MM.1S (cell line): ENCODE data around the gene CDK8.
"Not testable (repeated sequence)": the region's sequence is repeated elsewhere in the genome, so short reads cannot be mapped to it uniquely, and the experiment has no call there.

Source experiments
- DNase-seq: peaks from one replicate; pipeline ENCODE4 v3.0.0-alpha.2; 2015
- H2AFZ ChIP-seq: fragments of 300-600 bp; sonication (generic); 2 replicates; pipeline ENCODE4 v1.6.0; 2016; ENCODE audit warnings: antibody characterized with exemption, low read length
- H3F3A ChIP-seq: fragments of 300-600 bp; sonication (generic); 2 replicates; pipeline ENCODE4 v1.6.1; 2016; ENCODE audit warnings: mild to moderate bottlenecking, antibody characterized with exemption, low read length, moderate library complexity, mixed read lengths; ENCODE audit not compliant: insufficient read depth
- H3K27ac ChIP-seq: fragments of 300-600 bp; sonication (generic); 2 replicates; pipeline ENCODE4 v1.5.1; 2016; ENCODE audit warnings: mild to moderate bottlenecking, low read length
- H3K27me3 ChIP-seq: fragments of 300-600 bp; sonication (generic); replicated peaks from 2 replicates; pipeline ENCODE4 v1.6.0; 2016; ENCODE audit warnings: low read length; ENCODE audit not compliant: insufficient read depth
- H3K36me3 ChIP-seq: fragments of 300-600 bp; sonication (generic); replicated peaks from 2 replicates; pipeline ENCODE4 v1.6.1; 2016; ENCODE audit warnings: mild to moderate bottlenecking, low read length, mixed read lengths; ENCODE audit not compliant: insufficient read depth
- H3K4me1 ChIP-seq: fragments of 300-600 bp; sonication (generic); 2 replicates; pipeline ENCODE4 v1.6.1; 2016; ENCODE audit warnings: low read length, mixed read lengths
- H3K4me2 ChIP-seq: fragments of 300-600 bp; sonication (generic); 2 replicates; pipeline ENCODE4 v1.6.0; 2016; ENCODE audit warnings: low read depth, low read length
- H3K4me3 ChIP-seq: fragments of 300-600 bp; sonication (generic); 2 replicates; pipeline ENCODE4 v1.5.1; 2016; ENCODE audit warnings: low read length, mixed read lengths
- H3K79me2 ChIP-seq: fragments of 300-600 bp; sonication (generic); 2 replicates; pipeline ENCODE4 v1.6.1; 2016; ENCODE audit warnings: mixed run types, low read length, mixed read lengths
- H3K9ac ChIP-seq: fragments of 300-600 bp; sonication (generic); 2 replicates; pipeline ENCODE4 v1.6.1; 2016; ENCODE audit warnings: low read length, mixed read lengths
- H3K9me2 ChIP-seq: fragments of 300-600 bp; sonication (generic); replicated peaks from 2 replicates; pipeline ENCODE4 v1.6.1; 2016; ENCODE audit warnings: mild to moderate bottlenecking, low read length, mixed read lengths; ENCODE audit not compliant: insufficient read depth
- H3K9me3 ChIP-seq: fragments of 300-600 bp; sonication (generic); replicated peaks from 2 replicates; pipeline ENCODE4 v1.6.1; 2016; ENCODE audit warnings: mild to moderate bottlenecking, low read length, mixed read lengths; ENCODE audit not compliant: insufficient read depth
- H4K20me1 ChIP-seq: fragments of 300-600 bp; sonication (generic); 2 replicates; pipeline ENCODE4 v1.6.1; 2016; ENCODE audit warnings: mild to moderate bottlenecking, low read length, moderate library complexity, mixed read lengths; ENCODE audit not compliant: insufficient read depth
- EZH2 ChIP-seq: fragments of 300-600 bp; sonication (generic); optimal IDR thresholded peaks from 2 replicates; pipeline ENCODE3; 2017; ENCODE audit warnings: low read depth, mild to moderate bottlenecking, antibody characterized with exemption, low read length, mixed read lengths
- EZH2phosphoT487 ChIP-seq: fragments of 300-600 bp; sonication (generic); IDR thresholded peaks from 2 replicates; pipeline ENCODE4 v1.6.1; 2018; ENCODE audit warnings: antibody characterized with exemption, low read length
- TF ChIP-seq, protein P1 (sequence below): fragments of 300-600 bp; sonication (generic); IDR thresholded peaks from 2 replicates; pipeline ENCODE4 v1.5.1; 2016; ENCODE audit warnings: antibody characterized with exemption, low read length, mixed read lengths

The CDK8 gene

DNA sequence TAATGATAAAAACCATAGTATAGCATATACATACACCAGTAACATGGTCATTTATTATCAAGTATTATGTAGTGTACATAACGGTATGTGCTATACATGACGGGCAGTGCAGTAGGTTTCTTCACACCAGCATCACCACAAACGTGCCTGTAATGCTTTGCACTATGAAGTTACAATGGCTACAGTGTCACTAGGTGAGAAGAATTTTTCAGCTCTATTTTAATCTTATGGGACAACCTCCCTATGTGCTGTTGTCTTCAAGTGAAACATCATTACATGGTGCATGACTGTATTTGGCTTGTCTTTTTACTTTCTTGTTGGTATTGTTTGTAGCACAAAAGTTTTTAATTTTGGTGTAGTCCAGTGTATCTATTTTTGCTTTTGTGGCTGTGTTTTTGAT is 18.7 kb downstream of the CDK8 start:
- DNase-seq: no peak
- no peaks in the 10 kb centered on the region for H4K20me1 ChIP-seq
- H2AFZ ChIP-seq: no peak overlapping the region
- peaks cover 36% of the 10 kb centered on the region for H3K79me2 ChIP-seq
- TF ChIP-seq, protein P1, sequence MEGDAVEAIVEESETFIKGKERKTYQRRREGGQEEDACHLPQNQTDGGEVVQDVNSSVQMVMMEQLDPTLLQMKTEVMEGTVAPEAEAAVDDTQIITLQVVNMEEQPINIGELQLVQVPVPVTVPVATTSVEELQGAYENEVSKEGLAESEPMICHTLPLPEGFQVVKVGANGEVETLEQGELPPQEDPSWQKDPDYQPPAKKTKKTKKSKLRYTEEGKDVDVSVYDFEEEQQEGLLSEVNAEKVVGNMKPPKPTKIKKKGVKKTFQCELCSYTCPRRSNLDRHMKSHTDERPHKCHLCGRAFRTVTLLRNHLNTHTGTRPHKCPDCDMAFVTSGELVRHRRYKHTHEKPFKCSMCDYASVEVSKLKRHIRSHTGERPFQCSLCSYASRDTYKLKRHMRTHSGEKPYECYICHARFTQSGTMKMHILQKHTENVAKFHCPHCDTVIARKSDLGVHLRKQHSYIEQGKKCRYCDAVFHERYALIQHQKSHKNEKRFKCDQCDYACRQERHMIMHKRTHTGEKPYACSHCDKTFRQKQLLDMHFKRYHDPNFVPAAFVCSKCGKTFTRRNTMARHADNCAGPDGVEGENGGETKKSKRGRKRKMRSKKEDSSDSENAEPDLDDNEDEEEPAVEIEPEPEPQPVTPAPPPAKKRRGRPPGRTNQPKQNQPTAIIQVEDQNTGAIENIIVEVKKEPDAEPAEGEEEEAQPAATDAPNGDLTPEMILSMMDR: no peak
- TF ChIP-seq EZH2 (no peak), EZH2phosphoT487 (no peak)
- no peaks in the 10 kb centered on the region for H3F3A ChIP-seq
- H3K9ac ChIP-seq: no peak overlapping the region
- no peaks in the 10 kb centered on the region for H3K9me3 ChIP-seq
- no peaks in the 10 kb centered on the region for H3K36me3 ChIP-seq
- H3K27me3 ChIP-seq: no peaks in the 10 kb centered on the region
- H3K4me1 ChIP-seq: no peaks in the 10 kb centered on the region
- H3K9me2 ChIP-seq: no peaks in the 10 kb centered on the region
- H3K4me2 ChIP-seq: no peak overlapping the region
- H3K4me3 ChIP-seq: no peak overlapping the region
- H3K27ac ChIP-seq: no peak overlapping the region

DNA sequence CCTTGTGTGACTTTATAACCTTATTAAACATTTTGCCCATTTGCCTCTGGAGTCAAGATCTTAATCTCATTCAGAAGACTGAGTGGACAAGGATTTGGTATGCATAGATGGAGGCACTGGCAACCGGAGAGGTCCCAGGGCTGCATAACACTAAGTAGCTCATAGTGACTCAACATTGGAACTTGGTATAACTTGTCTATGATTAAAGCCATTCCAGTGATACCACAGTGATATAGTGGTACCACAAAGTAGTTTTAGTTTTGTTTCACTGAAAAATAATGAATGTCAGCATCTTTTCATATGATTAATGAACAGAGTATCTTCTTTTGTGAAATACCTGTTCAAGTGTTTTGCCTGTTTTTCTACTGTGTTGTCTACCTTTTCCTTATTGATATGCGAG is 26.4 kb downstream of the CDK8 start:
- DNase-seq: no peak
- Histone ChIP-seq H3K27me3 (no peaks in the 10 kb centered on the region), H3K4me3 (no peak overlapping the region), H3K79me2 (peaks cover 5% of the 10 kb centered on the region; the same call in 1 of the 2 replicates), H2AFZ (no peak overlapping the region), H3K4me2 (no peak overlapping the region), H3K9me3 (no peaks in the 10 kb centered on the region), H3K9ac (no peak overlapping the region), H4K20me1 (no peaks in the 10 kb centered on the region), H3K4me1 (no peaks in the 10 kb centered on the region), H3K36me3 (no peaks in the 10 kb centered on the region), H3K9me2 (no peaks in the 10 kb centered on the region), H3F3A (no peaks in the 10 kb centered on the region), H3K27ac (no peak overlapping the region)
- TF ChIP-seq EZH2phosphoT487: no peak
- TF ChIP-seq, protein P1: no peak
- TF ChIP-seq EZH2: no peak

DNA sequence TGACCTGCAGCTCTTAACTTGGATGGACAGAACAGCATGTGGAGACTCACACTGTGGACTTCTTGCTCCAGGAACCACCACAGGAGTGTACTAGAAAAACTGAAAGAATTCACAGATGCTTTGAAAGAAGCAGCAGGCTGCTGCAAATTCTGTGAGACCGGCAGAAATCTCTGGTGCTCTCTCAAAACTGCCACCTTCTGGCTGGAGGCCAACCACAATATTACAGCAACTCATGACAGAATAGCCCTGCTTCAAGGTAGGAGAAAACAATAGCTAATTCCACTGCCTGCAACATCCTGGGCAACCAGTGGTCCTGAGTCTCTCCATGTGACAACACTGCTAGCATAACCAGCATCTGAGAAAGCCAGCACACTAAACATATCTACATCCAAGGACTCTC is 26.9 kb downstream of the CDK8 start:
- H3K4me1 ChIP-seq: no peaks in the 10 kb centered on the region
- no peak overlapping the region for H3K4me2 ChIP-seq
- no peaks in the 10 kb centered on the region for H3K27me3 ChIP-seq
- 0 out of 2 replicates have a peak, but pooled peaks cover 4% of the 10 kb centered on the region for H3K79me2 ChIP-seq
- DNase-seq: no peak
- H3K9ac ChIP-seq: no peak overlapping the region
- H3K36me3 ChIP-seq: no peaks in the 10 kb centered on the region
- no peaks in the 10 kb centered on the region for H3K9me3 ChIP-seq
- no peaks in the 10 kb centered on the region for H3K9me2 ChIP-seq
- no peak for TF ChIP-seq EZH2
- no peak for TF ChIP-seq EZH2phosphoT487
- TF ChIP-seq, protein P1: no peak
- H3K4me3 ChIP-seq: no peak overlapping the region
- no peak overlapping the region for H2AFZ ChIP-seq
- H3F3A ChIP-seq: no peaks in the 10 kb centered on the region
- H4K20me1 ChIP-seq: no peaks in the 10 kb centered on the region
- no peak overlapping the region for H3K27ac ChIP-seq

DNA sequence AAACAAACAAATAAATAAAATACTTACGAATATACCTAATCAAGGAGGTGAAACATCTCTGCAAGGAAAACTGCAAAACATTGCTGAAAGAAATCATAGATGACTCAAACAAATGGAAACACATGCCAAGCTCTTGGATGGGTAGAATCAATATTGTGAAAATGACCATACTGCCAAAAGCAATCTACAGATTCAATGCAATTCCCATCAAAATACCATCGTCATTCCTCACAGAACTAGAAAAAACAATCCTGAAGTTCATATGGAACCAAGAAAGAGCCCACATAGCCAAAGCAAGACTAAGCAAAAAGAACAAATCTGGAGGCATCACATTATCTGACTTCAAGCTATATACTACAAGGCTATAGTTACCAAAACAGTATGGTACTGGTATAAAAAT is 32.0 kb downstream of the CDK8 start:
- not testable (repeated sequence) for DNase-seq, H3F3A ChIP-seq, H3K9me2 ChIP-seq

DNA sequence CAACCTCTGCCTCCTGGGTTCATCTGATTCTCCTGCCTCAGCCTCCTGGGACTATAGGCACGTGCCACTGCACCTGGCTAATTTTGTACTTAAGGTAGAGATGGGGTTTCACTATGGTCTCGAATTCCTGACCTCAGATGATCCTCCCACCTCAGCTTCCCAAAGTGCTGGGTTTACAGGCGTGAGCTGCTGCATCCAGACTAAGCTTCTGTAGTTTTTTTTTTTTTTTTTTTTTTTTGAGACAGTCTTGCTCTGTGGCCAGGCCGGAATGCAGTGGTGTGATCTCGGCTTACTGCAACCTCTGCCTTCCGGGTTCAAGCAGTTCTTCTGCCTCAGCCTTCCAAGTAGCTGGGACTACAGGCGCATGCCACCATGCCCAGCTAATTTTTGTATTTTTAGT is 34.9 kb downstream of the CDK8 start:
- H3K4me3 ChIP-seq, H2AFZ ChIP-seq, H3K9ac ChIP-seq, H3K9me2 ChIP-seq, H3K27me3 ChIP-seq, DNase-seq, H3K4me2 ChIP-seq, H3K36me3 ChIP-seq, H4K20me1 ChIP-seq, H3F3A ChIP-seq, H3K9me3 ChIP-seq, H3K79me2 ChIP-seq, H3K4me1 ChIP-seq, H3K27ac ChIP-seq: not testable (repeated sequence)

More for the DNA sequence above, 32.0 kb downstream of the CDK8 start:
- not testable (repeated sequence) for H2AFZ ChIP-seq, H3K36me3 ChIP-seq, H3K4me1 ChIP-seq, H3K4me2 ChIP-seq, H3K9ac ChIP-seq, H3K79me2 ChIP-seq, H3K9me3 ChIP-seq, H3K4me3 ChIP-seq, H3K27ac ChIP-seq, H4K20me1 ChIP-seq, H3K27me3 ChIP-seq
